ENCODE measurements around the gene TPM2.

TPM2 gene

GRCh38 chr9:35705836-35706430 is 16.2 kb upstream of the TPM2 start:
- Histone ChIP-seq H3K4me3 (ENCODE audit: low read depth, low read length) (no peak overlapping the region), H3K27ac (no peak overlapping the region), H3K9ac (no peak overlapping the region), H3K36me3 (ENCODE audit: control insufficient read depth, insufficient read depth, low read length) (no peaks in the 10 kb centered on the region), H3K4me1 (no peaks in the 10 kb centered on the region), H3K9me3 (ENCODE audit: control insufficient read depth, low read length) (no peaks in the 10 kb centered on the region), H2AFZ (no peak overlapping the region), H3K27me3 (ENCODE audit: control insufficient read depth, insufficient read depth, low read length) (no peaks in the 10 kb centered on the region), H3K79me2 (no peaks in the 10 kb centered on the region), H3K4me2 (ENCODE audit: low read length) (no peak overlapping the region)
- no peak for TF ChIP-seq CTCF (IDR thresholded peaks at IDR 0.05)

GRCh38 chr9:35705372-35705771 is 15.6 kb upstream of the TPM2 start:
- no peak for TF ChIP-seq CTCF (IDR thresholded peaks at IDR 0.05)
- H3K36me3 ChIP-seq (ENCODE audit: control insufficient read depth, insufficient read depth, low read length): no peaks in the 10 kb centered on the region
- H3K4me3 ChIP-seq (ENCODE audit: low read depth, low read length): no peak overlapping the region
- no peaks in the 10 kb centered on the region for H3K4me1 ChIP-seq
- H2AFZ ChIP-seq: no peak overlapping the region
- no peak overlapping the region for H3K4me2 ChIP-seq (ENCODE audit: low read length)
- no peaks in the 10 kb centered on the region for H3K27me3 ChIP-seq (ENCODE audit: control insufficient read depth, insufficient read depth, low read length)
- H3K79me2 ChIP-seq: no peaks in the 10 kb centered on the region
- no peaks in the 10 kb centered on the region for H3K9me3 ChIP-seq (ENCODE audit: control insufficient read depth, low read length)
- H3K27ac ChIP-seq: no peak overlapping the region
- no peak overlapping the region for H3K9ac ChIP-seq

GRCh38 chr9:35703906-35704672 is 14.4 kb upstream of the TPM2 start:
- H3K9me3 ChIP-seq (ENCODE audit: control insufficient read depth, low read length): no peaks in the 10 kb centered on the region
- H3K27me3 ChIP-seq (ENCODE audit: control insufficient read depth, insufficient read depth, low read length): no peaks in the 10 kb centered on the region
- H3K9ac ChIP-seq: no peak overlapping the region
- no peaks in the 10 kb centered on the region for H3K79me2 ChIP-seq
- no peak for TF ChIP-seq CTCF (IDR thresholded peaks at IDR 0.05)
- H3K27ac ChIP-seq: no peak overlapping the region
- no peaks in the 10 kb centered on the region for H3K4me1 ChIP-seq
- no peaks in the 10 kb centered on the region for H3K36me3 ChIP-seq (ENCODE audit: control insufficient read depth, insufficient read depth, low read length)
- no peak overlapping the region for H3K4me3 ChIP-seq (ENCODE audit: low read depth, low read length)
- H2AFZ ChIP-seq: no peak overlapping the region
- no peak overlapping the region for H3K4me2 ChIP-seq (ENCODE audit: low read length)

- no peak for TF ChIP-seq CTCF (IDR thresholded peaks at IDR 0.05)
- no peaks in the 10 kb centered on the region for H3K79me2 ChIP-seq
- H2AFZ ChIP-seq: no peak overlapping the region
- peaks cover 6% of the 10 kb centered on the region for H3K4me1 ChIP-seq
- H3K36me3 ChIP-seq (ENCODE audit: control insufficient read depth, insufficient read depth, low read length): no peaks in the 10 kb centered on the region
- H3K4me2 ChIP-seq (ENCODE audit: low read length): no peak overlapping the region
- H3K27ac ChIP-seq: no peak overlapping the region
- H3K4me3 ChIP-seq (ENCODE audit: low read depth, low read length): no peak overlapping the region
- no peak overlapping the region for H3K9ac ChIP-seq
- no peaks in the 10 kb centered on the region for H3K27me3 ChIP-seq (ENCODE audit: control insufficient read depth, insufficient read depth, low read length)
- H3K9me3 ChIP-seq (ENCODE audit: control insufficient read depth, low read length): no peaks in the 10 kb centered on the region
These were observed 13.0 kb upstream of the TPM2 start for GRCh38 chr9:35702696-35703095.

GRCh38 chr9:35700942-35701341 is 11.2 kb upstream of the TPM2 start:
- H3K9ac ChIP-seq: no peak overlapping the region
- no peaks in the 10 kb centered on the region for H3K79me2 ChIP-seq
- H3K9me3 ChIP-seq (ENCODE audit: control insufficient read depth, low read length): no peaks in the 10 kb centered on the region
- H3K4me2 ChIP-seq (ENCODE audit: low read length): no peak overlapping the region
- no peak for TF ChIP-seq CTCF (IDR thresholded peaks at IDR 0.05)
- no peak overlapping the region for H3K27ac ChIP-seq
- no peak overlapping the region for H2AFZ ChIP-seq
- H3K27me3 ChIP-seq (ENCODE audit: control insufficient read depth, insufficient read depth, low read length): no peaks in the 10 kb centered on the region
- peaks cover 18% of the 10 kb centered on the region for H3K4me1 ChIP-seq
- no peaks in the 10 kb centered on the region for H3K36me3 ChIP-seq (ENCODE audit: control insufficient read depth, insufficient read depth, low read length)
- no peak overlapping the region for H3K4me3 ChIP-seq (ENCODE audit: low read depth, low read length)
